Suprapubic skin (tissue), 4 donors: ENCODE data around the gene ABCC5. TPM values are rescaled to one million over a fixed set of nuclear protein-coding genes. Genes with fewer than 3 reads are reported as not detected.

Experiments
- DNase-seq, 2 donors: peaks; one replicate each; pipeline ENCODE4 v3.0.0-alpha.2; 2019; ENCODE audit warnings: low spot score in 2 of 2
- H3K27ac ChIP-seq: fragments of 200-600 bp; sonication (generic); one replicate; pipeline ENCODE4 v1.5.1; 2019
- H3K27me3 ChIP-seq: fragments of 200-600 bp; sonication (generic); one replicate; pipeline ENCODE4 v1.5.1; 2019
- H3K36me3 ChIP-seq: fragments of 200-600 bp; sonication (generic); one replicate; pipeline ENCODE4 v1.5.1; 2019
- H3K4me1 ChIP-seq: fragments of 200-600 bp; sonication (generic); one replicate; pipeline ENCODE4 v1.5.1; 2019
- H3K4me3 ChIP-seq: fragments of 200-600 bp; sonication (generic); one replicate; pipeline ENCODE4 v1.5.1; 2019; ENCODE audit warnings: mild to moderate bottlenecking
- H3K9me3 ChIP-seq: fragments of 200-600 bp; sonication (generic); one replicate; pipeline ENCODE4 v1.5.1; 2019
- CTCF ChIP-seq, 2 donors: fragments of 200-600 bp in 1 of 2; fragments of 450-650 bp in 1 of 2; sonication (generic) in 1 of 2; IDR thresholded peaks; one replicate each; pipeline ENCODE4 v1.5.1; 2016 to 2019; ENCODE audit warnings: antibody characterized with exemption in 2 of 2, mild to moderate bottlenecking in 1 of 2, moderate library complexity in 1 of 2
- EP300 ChIP-seq: sonication (generic); formaldehyde crosslinking; IDR thresholded peaks from one replicate; pipeline ENCODE4 v1.6.1; 2017; ENCODE audit warnings: antibody characterized with exemption
- POLR2A ChIP-seq, 2 donors: fragments of 450-650 bp; IDR thresholded peaks; one replicate each; pipeline ENCODE4 v1.6.1; 2017; ENCODE audit warnings: antibody characterized with exemption in 2 of 2, mild to moderate bottlenecking in 2 of 2, moderate library complexity in 2 of 2
- POLR2AphosphoS5 ChIP-seq, 3 donors: sonication (generic); formaldehyde crosslinking; IDR thresholded peaks; one replicate each; pipeline ENCODE4 v1.6.1; 2017; ENCODE audit warnings: antibody characterized with exemption in 3 of 3
- WGBS: methylation state at CpG from one replicate; pipeline ENCODE4 v1.1.5; 2018; 5-methylcytosine and 5-hydroxymethylcytosine counted together
- total RNA-seq, 4 donors: library from RNA; depleted of rRNA; stranded (reverse); fragments of >200 nt; gene quantifications; one replicate each; pipeline ENCODE4 v1.1.0, GENCODE V29; 2016

ABCC5 gene
- total RNA-seq, 4 donors from 2014 or later = 10.5 to 18.3 (median 13.8) TPM

GRCh38 chr3:184022323-184022722 lies 4.6 kb upstream of the ABCC5 start:
- TF ChIP-seq CTCF (IDR thresholded peaks at IDR 0.05) = no peak
- no peak for TF ChIP-seq POLR2AphosphoS5 (IDR thresholded peaks at IDR 0.05)
- no peak for TF ChIP-seq EP300
- TF ChIP-seq POLR2A (IDR thresholded peaks at IDR 0.05) = no peak
- Histone ChIP-seq H3K27ac (no peak overlapping the region), H3K9me3 (no peaks in the 10 kb centered on the region), H3K27me3 (no peaks in the 10 kb centered on the region), H3K4me3 (no peak overlapping the region), H3K4me1 (peaks cover 6% of the 10 kb centered on the region), H3K36me3 (no peaks in the 10 kb centered on the region)
- DNase-seq = no peak
- 51% methylated on average over 7 of the region's 7 CpGs for WGBS

- H3K36me3 ChIP-seq = peaks cover 6% of the 10 kb centered on the region
- H3K4me1 ChIP-seq = peaks cover 18% of the 10 kb centered on the region
- H3K27ac ChIP-seq = no peak overlapping the region
- no peaks in the 10 kb centered on the region for H3K27me3 ChIP-seq
- no peak for DNase-seq
- 90% methylated on average over 21 of the region's 21 CpGs for WGBS
- TF ChIP-seq POLR2AphosphoS5 (IDR thresholded peaks at IDR 0.05) (no peak), CTCF (IDR thresholded peaks at IDR 0.05) (no peak), POLR2A (IDR thresholded peaks at IDR 0.05) (no peak), EP300 (no peak)
- no peaks in the 10 kb centered on the region for H3K9me3 ChIP-seq
- peak overlapping the region; percentile 93 for H3K4me3 ChIP-seq
Observed at GRCh38 chr3:184018424-184018973, 815 bp upstream of the ABCC5 start.

GRCh38 chr3:184016811-184017671 lies 643 bp downstream of the ABCC5 start:
- WGBS = 27% methylated on average over 27 of the region's 57 CpGs
- Histone ChIP-seq H3K4me3 (peak overlapping the region; percentile 93), H3K9me3 (no peaks in the 10 kb centered on the region), H3K27ac (no peak overlapping the region), H3K36me3 (peaks cover 6% of the 10 kb centered on the region), H3K27me3 (no peaks in the 10 kb centered on the region), H3K4me1 (peaks cover 18% of the 10 kb centered on the region)
- TF ChIP-seq CTCF (IDR thresholded peaks at IDR 0.05) (peak; percentile 85 to 95), POLR2A (IDR thresholded peaks at IDR 0.05) (no peak)
- DNase-seq = peak in 1 of 2 donors; percentile 76

GRCh38 chr3:184016169-184016570 lies 1.5 kb downstream of the ABCC5 start:
- Histone ChIP-seq H3K27me3 (no peaks in the 10 kb centered on the region), H3K9me3 (no peaks in the 10 kb centered on the region), H3K4me1 (peaks cover 18% of the 10 kb centered on the region), H3K36me3 (peaks cover 6% of the 10 kb centered on the region), H3K4me3 (no peak overlapping the region), H3K27ac (no peak overlapping the region)
- no peak for TF ChIP-seq EP300
- WGBS = 79% methylated on average over 5 of the region's 5 CpGs
- no peak for DNase-seq

GRCh38 chr3:184015381-184016019 lies 2.2 kb downstream of the ABCC5 start:
- peaks cover 18% of the 10 kb centered on the region for H3K4me1 ChIP-seq
- peaks cover 10% of the 10 kb centered on the region for H3K36me3 ChIP-seq
- H3K27me3 ChIP-seq = no peaks in the 10 kb centered on the region
- DNase-seq = no peak
- H3K4me3 ChIP-seq = no peak overlapping the region
- H3K9me3 ChIP-seq = no peaks in the 10 kb centered on the region
- TF ChIP-seq POLR2A (IDR thresholded peaks at IDR 0.05) (no peak), CTCF (IDR thresholded peaks at IDR 0.05) (no peak), EP300 (no peak), POLR2AphosphoS5 (IDR thresholded peaks at IDR 0.05) (no peak)
- 80% methylated on average over 10 of the region's 10 CpGs for WGBS
- no peak overlapping the region for H3K27ac ChIP-seq
